OCI-LY3 (cell line): ENCODE measurements around the gene VPS13D.

Experiments
- CTCF ChIP-seq: fragments of 200-600, 300-600 bp; sonication (generic); IDR thresholded peaks from 2 replicates; pipeline ENCODE4 v1.5.1; 2014; ENCODE audit warnings: antibody characterized with exemption, low read length, low read depth
- EZH2phosphoT487 ChIP-seq: fragments of 200-600 bp; shearing (Covaris generic); IDR thresholded peaks from 2 replicates; pipeline ENCODE4 v1.6.1; 2018; ENCODE audit warnings: antibody characterized with exemption, mixed run types, low read depth

DNA sequence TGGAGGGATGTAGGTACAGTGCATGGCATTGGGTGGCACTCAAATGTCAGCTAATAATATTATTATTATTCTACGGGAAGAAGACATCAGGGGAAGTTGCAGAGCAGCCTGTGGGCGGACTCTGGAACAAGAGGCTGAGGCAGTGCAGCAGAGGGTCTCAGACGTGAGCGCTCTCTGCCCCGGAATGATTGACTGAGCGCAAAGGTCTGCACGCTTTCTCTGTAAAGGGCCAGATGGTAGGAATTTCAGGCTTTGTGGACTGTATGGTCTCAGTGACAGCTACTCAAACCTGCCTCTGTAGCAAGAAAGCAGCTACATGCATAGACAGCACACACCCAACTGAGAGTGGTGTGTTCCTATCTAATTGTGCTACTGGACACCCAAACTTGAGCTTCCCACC is 29.6 kb upstream of the VPS13D start:
- TF ChIP-seq CTCF (no peak), EZH2phosphoT487 (no peak)
